HepG2 (cell line): Measurements from ENCODE around the gene ASF1B. TPM values are rescaled to one million over a fixed set of nuclear protein-coding genes. Genes with fewer than 3 reads are reported as not detected.
A peak's percentile ranks its signal among the peaks of the same experiment; 100 is the strongest.

Experiments used
- AHR ChIP-seq: IDR thresholded peaks from 2 replicates; pipeline ENCODE4 v1.6.1; 2018; ENCODE audit warnings: missing genetic modification reagents, missing compliant biosample characterization
- ATF6 ChIP-seq: sonication (generic); formaldehyde crosslinking; conservative IDR thresholded peaks from 2 replicates; pipeline ENCODE4 v1.4.0; 2020; ENCODE audit warnings: missing genetic modification reagents
- CBFB ChIP-seq: sonication (generic); formaldehyde crosslinking; IDR thresholded peaks from 2 replicates; pipeline ENCODE4 v1.4.0; 2020; ENCODE audit warnings: missing genetic modification reagents
- CREB3 ChIP-seq: sonication (generic); formaldehyde crosslinking; IDR thresholded peaks from 2 replicates; pipeline ENCODE4 v1.5.0; 2020; ENCODE audit warnings: missing genetic modification reagents
- GTF3A ChIP-seq: sonication (generic); formaldehyde crosslinking; conservative IDR thresholded peaks from 2 replicates; pipeline ENCODE4 v1.4.0; 2020; ENCODE audit warnings: mild to moderate bottlenecking, missing genetic modification reagents
- HBP1 ChIP-seq: IDR thresholded peaks from 2 replicates; pipeline ENCODE4 v1.6.1; 2016; ENCODE audit warnings: low read depth, control low read depth
- HDAC2 ChIP-seq: sonication (generic); formaldehyde crosslinking; IDR thresholded peaks from 2 replicates; pipeline ENCODE4 v1.4.0; 2020; ENCODE audit warnings: missing genetic modification reagents
- ISL2 ChIP-seq: sonication (generic); formaldehyde crosslinking; IDR thresholded peaks from 2 replicates; pipeline ENCODE4 v1.5.0; 2020; ENCODE audit warnings: missing genetic modification reagents
- MIXL1 ChIP-seq: IDR thresholded peaks from 2 replicates; pipeline ENCODE4 v1.6.1; 2016
- PCBP2 ChIP-seq: fragments of 200-400 bp; formaldehyde crosslinking; optimal IDR thresholded peaks from 2 replicates; pipeline ENCODE3; 2018; ENCODE audit warnings: low read length, low read depth; ENCODE audit not compliant: poor library complexity, severe bottlenecking
- RARA ChIP-seq: IDR thresholded peaks from 2 replicates; pipeline ENCODE4 v1.6.1; 2016; ENCODE audit warnings: missing genetic modification reagents, missing compliant biosample characterization
- SOX6 ChIP-seq, 2 experiments: fragments of 450-650 bp in 1 of 2; sonication (generic) in 1 of 2; formaldehyde crosslinking in 1 of 2; IDR thresholded peaks; 2 replicates each; pipeline versions ENCODE4 v1.4.0 to v1.6.1; 2017 to 2020; ENCODE audit warnings: antibody characterized with exemption in 1 of 2, mild to moderate bottlenecking in 1 of 2, missing genetic modification reagents in 1 of 2
- TIGD3 ChIP-seq: sonication (generic); formaldehyde crosslinking; IDR thresholded peaks from 2 replicates; pipeline ENCODE4 v1.5.1; 2020; ENCODE audit warnings: mild to moderate bottlenecking, missing genetic modification reagents, borderline replicate concordance
- TRAFD1 ChIP-seq: sonication (generic); formaldehyde crosslinking; IDR thresholded peaks from 2 replicates; pipeline ENCODE4 v1.5.1; 2020; ENCODE audit warnings: missing genetic modification reagents, mild to moderate bottlenecking, borderline replicate concordance
- TRIM24 ChIP-seq: sonication (generic); formaldehyde crosslinking; IDR thresholded peaks from 2 replicates; pipeline ENCODE4 v1.8.0; 2022; ENCODE audit warnings: mild to moderate bottlenecking, missing genetic modification reagents
- ZBTB10 ChIP-seq: sonication (generic); formaldehyde crosslinking; IDR thresholded peaks from 2 replicates; pipeline ENCODE4 v1.4.0; 2020; ENCODE audit warnings: missing genetic modification reagents, borderline replicate concordance
- ZNF335 ChIP-seq: sonication (generic); formaldehyde crosslinking; IDR thresholded peaks from 2 replicates; pipeline ENCODE4 v1.4.0; 2020; ENCODE audit warnings: missing genetic modification reagents
- ZNF431 ChIP-seq: sonication (generic); formaldehyde crosslinking; IDR thresholded peaks from 2 replicates; pipeline ENCODE4 v1.9.0; 2022; ENCODE audit warnings: missing genetic modification reagents, low read depth, mild to moderate bottlenecking, borderline replicate concordance
- polyA plus RNA-seq, 8 experiments: library from polyadenylated mRNA; depleted of rRNA in 3 of 8; stranded (reverse) in 7 of 8; unstranded in 1 of 8; fragments of >200 nt; fragmentation: Illumina TruSeq in 4 of 8; extraction: Trizol in 4 of 8; gene quantifications; 2 replicates each; pipeline versions ENCODE4 v1.2.1 to v1.2.3, GENCODE V29; 2011 to 2016; ENCODE audit warnings: low read depth in 4 of 8, missing spikeins in 1 of 8, mixed read lengths in 1 of 8; ENCODE audit not compliant: insufficient read depth in 1 of 8
- total RNA-seq, 5 experiments: library from RNA; depleted of rRNA; stranded (reverse); fragments of >200 nt; fragmentation: Illumina TruSeq; extraction: Trizol; gene quantifications; 2 replicates each; pipeline ENCODE4 v1.2.3, GENCODE V29; 2016; ENCODE audit warnings: low read depth in 1 of 5

The ASF1B gene
- total and polyA plus RNA-seq, 2 of the 13 experiments (the other 11 are each of a cell fraction or from before 2014, with no cell fraction given), result 18.2 to 24.8 TPM

GRCh38 chr19:14136509-14137281 lies at the start of gene ASF1B (continued):
- TF ChIP-seq ZBTB10 (CRISPR knock-in tag) (no peak), HDAC2 (CRISPR knock-in tag) (peak; percentile 60; the same call in 1 of the 2 replicates), ZNF431 (no peak; the same call in 1 of the 2 replicates), RARA (CRISPR knock-in tag) (no peak), ATF6 (no peak), CBFB (0 out of 2 replicates have a peak, but pooled peaks have one; percentile 6), SOX6 (IDR thresholded peaks at IDR 0.05) (no peak), SOX6 (CRISPR knock-in tag; IDR thresholded peaks at IDR 0.05) (peak; percentile 50), GTF3A (CRISPR knock-in tag) (no peak), HBP1 (CRISPR knock-in tag) (peak; percentile 83; the same call in 1 of the 2 replicates), CREB3 (CRISPR knock-in tag) (no peak), ZNF335 (CRISPR knock-in tag) (no peak), MIXL1 (CRISPR knock-in tag) (no peak), AHR (0 out of 2 replicates have a peak, but pooled peaks have one; percentile 48), TRAFD1 (CRISPR knock-in tag) (no peak), PCBP2 (no peak), TIGD3 (CRISPR knock-in tag) (peak; percentile 84; the same call in 1 of the 2 replicates), TRIM24 (CRISPR knock-in tag) (no peak), ISL2 (CRISPR knock-in tag) (peak; percentile 35; the same call in 1 of the 2 replicates)
